GM23248 (cell line): ENCODE measurements around the gene CRP.

Experiments used
- EZH2 ChIP-seq: fragments of 200-600 bp; sonication (generic); IDR thresholded peaks from 2 replicates; pipeline ENCODE4 v1.6.1; 2018; ENCODE audit warnings: antibody characterized with exemption, mild to moderate bottlenecking; ENCODE audit not compliant: insufficient read depth, poor library complexity, severe bottlenecking
- EZH2phosphoT487 ChIP-seq: fragments of 200-600 bp; sonication (generic); IDR thresholded peaks from 2 replicates; pipeline ENCODE4 v1.6.1; 2018; ENCODE audit warnings: antibody characterized with exemption, moderate library complexity, mild to moderate bottlenecking, low read depth; ENCODE audit not compliant: insufficient read depth

GRCh38 chr1:159752135-159752580 lies 37.8 kb upstream of the CRP start:
- no peak for TF ChIP-seq EZH2
- no peak for TF ChIP-seq EZH2phosphoT487
